GM12865 (cell line): ENCODE data around the gene SLC38A4.

Source experiments
- DNase-seq: peaks from one replicate; pipeline ENCODE4 v3.0.0; 2010; ENCODE audit warnings: low read depth
- H3K4me3 ChIP-seq: 2 replicates; pipeline ENCODE4 v1.5.1; 2011; ENCODE audit warnings: mild to moderate bottlenecking, low read depth, low read length, control low read depth
- CTCF ChIP-seq: IDR thresholded peaks from 2 replicates; pipeline ENCODE4 v1.5.1; 2011; ENCODE audit warnings: low read length, control low read depth, low read depth, inconsistent platforms; ENCODE audit not compliant: insufficient read depth; ENCODE audit errors: missing control alignments

SLC38A4 gene

DNA sequence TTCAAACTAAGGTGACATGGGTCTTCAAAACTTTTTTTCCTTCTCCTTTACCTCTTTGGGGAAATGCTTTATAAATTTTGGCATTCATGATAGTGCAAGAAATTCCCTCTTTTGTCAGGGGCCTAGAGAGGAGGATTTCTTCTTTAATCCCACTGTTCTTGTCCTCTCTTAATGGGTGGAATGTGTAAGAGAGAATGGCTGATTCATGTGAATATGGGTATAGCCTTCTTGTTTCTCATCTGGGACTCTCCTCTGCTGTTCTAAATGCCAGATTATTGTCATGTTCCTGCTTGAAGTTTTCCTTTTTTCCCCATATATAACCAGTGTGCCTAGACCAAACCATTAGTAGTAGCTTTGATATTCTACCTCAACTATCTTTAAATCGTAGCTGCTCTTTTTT lies 46.7 kb downstream of the SLC38A4 start:
- no peak for TF ChIP-seq CTCF
- DNase-seq, result no peak
- no peak overlapping the region for H3K4me3 ChIP-seq

- no peak for DNase-seq
- H3K4me3 ChIP-seq, result no peak overlapping the region
- TF ChIP-seq CTCF, result no peak
These were observed 47.4 kb downstream of the SLC38A4 start for GRCh38 chr12:46778415-46778814.

- DNase-seq, result no peak
- H3K4me3 ChIP-seq, result no peak overlapping the region
- no peak for TF ChIP-seq CTCF
These were observed 48.2 kb downstream of the SLC38A4 start for GRCh38 chr12:46777587-46777986.

GRCh38 chr12:46775796-46776195 lies 50.0 kb downstream of the SLC38A4 start:
- no peak for DNase-seq

GRCh38 chr12:46774322-46774633 lies 51.5 kb downstream of the SLC38A4 start:
- no peak overlapping the region for H3K4me3 ChIP-seq
- TF ChIP-seq CTCF, result no peak
- no peak for DNase-seq

More at GRCh38 chr12:46775796-46776195, 50.0 kb downstream of the SLC38A4 start:
- H3K4me3 ChIP-seq, result no peak overlapping the region
- TF ChIP-seq CTCF, result no peak

DNA sequence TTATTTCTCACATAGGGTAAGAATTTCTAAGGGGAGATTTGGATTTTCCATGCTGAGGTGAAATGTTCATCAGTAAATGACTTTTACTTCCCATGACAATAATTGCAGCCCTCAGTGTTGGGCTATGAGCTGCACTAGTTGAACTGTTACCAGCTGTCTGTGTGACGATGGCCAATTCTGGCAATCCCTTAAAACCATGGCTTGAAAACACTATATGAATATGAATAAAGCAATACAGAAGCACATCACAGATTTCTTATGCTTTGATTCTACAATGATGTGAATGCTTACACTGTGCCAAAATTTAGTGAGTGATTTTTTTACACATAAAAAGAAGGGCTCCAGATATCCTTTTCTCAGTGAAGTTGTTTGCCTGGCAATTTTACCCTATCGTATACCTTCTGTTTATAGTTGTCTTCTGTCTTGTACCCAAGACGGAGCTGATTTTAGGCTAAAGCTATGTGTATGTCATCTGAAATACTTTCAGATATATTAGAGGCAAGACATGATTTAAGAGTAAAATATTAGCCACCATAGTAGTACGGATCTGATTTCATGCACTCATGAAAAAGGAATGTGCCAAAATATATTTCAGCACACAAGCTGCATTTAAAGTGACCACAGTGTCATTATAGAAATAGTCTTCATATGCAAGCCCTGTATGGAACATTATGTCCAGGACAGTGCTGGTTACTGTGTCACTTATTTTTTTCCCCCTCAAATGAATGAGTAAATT lies 52.0 kb downstream of the SLC38A4 start:
- no peak for TF ChIP-seq CTCF
- no peak for DNase-seq
- H3K4me3 ChIP-seq, result no peak overlapping the region

GRCh38 chr12:46771268-46771827 lies 54.4 kb downstream of the SLC38A4 start:
- no peak for TF ChIP-seq CTCF
- no peak for DNase-seq
- H3K4me3 ChIP-seq, result no peak overlapping the region
